Duodenal mucosa (tissue), 2 donors: ENCODE measurements around the gene MINDY1.

Source experiments
- H3K27ac ChIP-seq: one replicate; pipeline ENCODE4 v1.7.0; 2013; ENCODE audit warnings: low read depth, low read length
- H3K27me3 ChIP-seq, 2 donors: one replicate each; pipeline ENCODE4 v1.7.0; 2013; ENCODE audit warnings: low read length in 2 of 2, control low read depth in 1 of 2; ENCODE audit not compliant: insufficient read depth in 2 of 2, control insufficient read depth in 1 of 2
- H3K36me3 ChIP-seq, 2 donors: one replicate each; pipeline ENCODE4 v1.7.0; 2013; ENCODE audit warnings: low read length in 2 of 2, control low read depth in 1 of 2; ENCODE audit not compliant: insufficient read depth in 2 of 2, control insufficient read depth in 1 of 2
- H3K4me1 ChIP-seq, 2 donors: one replicate each; pipeline ENCODE4 v1.7.0; 2013; ENCODE audit warnings: low read length in 2 of 2, control low read depth in 1 of 2; ENCODE audit not compliant: insufficient read depth in 2 of 2, control insufficient read depth in 1 of 2
- H3K4me3 ChIP-seq, 2 donors: one replicate each; pipeline ENCODE4 v1.7.0; 2013; ENCODE audit warnings: low read length in 2 of 2, low read depth in 1 of 2
- H3K9ac ChIP-seq, 2 donors: one replicate each; pipeline ENCODE4 v1.7.0; 2013; ENCODE audit warnings: low read length in 2 of 2, low read depth in 1 of 2
- H3K9me3 ChIP-seq, 2 donors: one replicate each; pipeline ENCODE4 v1.7.0; 2013; ENCODE audit warnings: low read length in 2 of 2, control low read depth in 1 of 2; ENCODE audit not compliant: control insufficient read depth in 1 of 2

Gene MINDY1

DNA sequence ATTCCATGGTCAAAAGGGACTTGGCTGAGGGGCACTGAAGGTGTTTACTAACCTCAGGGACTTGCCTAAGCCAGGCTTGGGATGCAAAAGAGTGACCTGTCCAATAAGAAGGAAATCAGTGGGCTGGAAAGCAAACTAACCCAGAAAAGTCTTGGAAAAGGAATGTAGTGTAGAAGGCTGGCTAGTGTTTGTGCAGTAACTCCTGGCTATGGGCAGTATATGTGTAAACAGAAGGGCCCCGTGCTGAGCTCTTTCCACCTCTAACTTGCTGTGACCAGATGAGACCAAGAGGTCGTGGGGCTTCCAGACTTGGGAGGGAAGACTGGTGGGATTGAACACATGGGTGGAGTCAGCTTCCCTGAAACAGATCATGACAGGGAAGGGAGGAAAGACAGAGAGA, 4.1 kb downstream of the MINDY1 start:
- Histone ChIP-seq H3K27ac (no peak overlapping the region), H3K9ac (peak overlapping the region in 1 of 2 donors; percentile 41), H3K9me3 (no peaks in the 10 kb centered on the region), H3K4me3 (peak overlapping the region in 1 of 2 donors; percentile 13), H3K27me3 (no peaks in the 10 kb centered on the region), H3K36me3 (peaks cover 12 to 48% of the 10 kb centered on the region in 2 donors), H3K4me1 (peaks cover 14 to 41% of the 10 kb centered on the region in 2 donors)

- Histone ChIP-seq H3K4me1 (peaks cover 9 to 36% of the 10 kb centered on the region in 2 donors), H3K9ac (no peak overlapping the region), H3K36me3 (peaks cover 18 to 54% of the 10 kb centered on the region in 2 donors), H3K4me3 (no peak overlapping the region), H3K27ac (no peak overlapping the region), H3K9me3 (no peaks in the 10 kb centered on the region), H3K27me3 (no peaks in the 10 kb centered on the region)
Measured at GRCh38 chr1:151002051-151002450, 4.7 kb downstream of the MINDY1 start.

DNA sequence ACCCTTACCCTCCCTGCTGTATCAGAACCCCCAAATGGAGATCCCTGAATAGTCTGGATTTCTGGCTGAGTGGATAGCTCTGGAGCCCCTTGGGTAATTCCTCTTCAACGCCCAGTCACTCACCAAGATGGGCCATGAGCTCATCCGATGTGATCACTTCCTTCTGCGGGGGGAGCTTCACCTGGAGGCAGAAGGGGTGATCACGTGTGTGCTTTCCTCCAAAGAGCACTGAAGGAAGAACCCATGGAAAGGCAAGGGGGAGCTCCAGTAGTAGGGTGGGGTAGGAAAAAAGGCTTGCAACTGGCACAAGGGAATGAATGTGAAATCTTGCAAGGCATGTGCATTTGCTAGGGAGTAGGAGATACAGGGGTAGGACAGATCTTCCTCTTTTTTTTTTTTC, 5.1 kb downstream of the MINDY1 start:
- no peak overlapping the region for H3K4me3 ChIP-seq
- H3K36me3 ChIP-seq, result peaks cover 22 to 58% of the 10 kb centered on the region in 2 donors
- H3K27me3 ChIP-seq, result no peaks in the 10 kb centered on the region
- peaks cover 5 to 32% of the 10 kb centered on the region in 2 donors for H3K4me1 ChIP-seq
- H3K9me3 ChIP-seq, result no peaks in the 10 kb centered on the region
- H3K27ac ChIP-seq, result no peak overlapping the region
- H3K9ac ChIP-seq, result no peak overlapping the region

GRCh38 chr1:151000408-151000807, 6.3 kb downstream of the MINDY1 start:
- H3K27ac ChIP-seq, result no peak overlapping the region

GRCh38 chr1:150999926-151000325, 6.8 kb downstream of the MINDY1 start:
- Histone ChIP-seq H3K4me1 (peaks cover 5 to 31% of the 10 kb centered on the region in 2 donors), H3K9ac (no peak overlapping the region), H3K36me3 (peaks cover 22 to 60% of the 10 kb centered on the region in 2 donors)

More at GRCh38 chr1:151000408-151000807, 6.3 kb downstream of the MINDY1 start:
- H3K36me3 ChIP-seq, result peaks cover 22 to 58% of the 10 kb centered on the region in 2 donors
- no peak overlapping the region for H3K9ac ChIP-seq
- H3K9me3 ChIP-seq, result no peaks in the 10 kb centered on the region
- no peak overlapping the region for H3K4me3 ChIP-seq
- no peaks in the 10 kb centered on the region for H3K27me3 ChIP-seq
- peaks cover 5 to 32% of the 10 kb centered on the region in 2 donors for H3K4me1 ChIP-seq

GRCh38 chr1:150999051-150999674, 7.5 kb downstream of the MINDY1 start:
- Histone ChIP-seq H3K27me3 (no peaks in the 10 kb centered on the region), H3K27ac (no peak overlapping the region), H3K4me1 (peaks cover 5 to 26% of the 10 kb centered on the region in 2 donors), H3K4me3 (no peak overlapping the region), H3K36me3 (peaks cover 22 to 60% of the 10 kb centered on the region in 2 donors), H3K9me3 (no peaks in the 10 kb centered on the region), H3K9ac (no peak overlapping the region)

More at GRCh38 chr1:150999926-151000325, 6.8 kb downstream of the MINDY1 start:
- Histone ChIP-seq H3K9me3 (no peaks in the 10 kb centered on the region), H3K4me3 (no peak overlapping the region), H3K27ac (no peak overlapping the region), H3K27me3 (no peaks in the 10 kb centered on the region)

DNA sequence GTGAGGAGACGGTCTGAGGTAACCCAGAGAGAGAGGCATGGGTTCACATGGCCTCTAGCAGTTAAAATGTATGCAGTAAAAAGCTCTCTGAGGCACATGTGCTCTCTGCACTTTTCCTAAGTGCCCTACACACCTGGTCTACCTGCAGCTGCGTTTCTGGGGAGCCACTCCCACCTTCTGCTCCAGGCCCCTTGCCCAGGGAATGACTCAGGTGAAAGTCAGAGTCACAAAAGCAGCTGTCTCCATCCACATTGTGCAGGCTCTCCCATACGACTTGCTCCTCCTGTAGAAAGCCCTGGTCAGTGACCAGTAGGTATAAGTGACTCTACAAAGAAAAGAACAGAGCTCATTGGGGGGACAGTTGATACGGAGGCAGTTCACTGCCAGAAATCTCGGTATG, 8.8 kb downstream of the MINDY1 start:
- no peak overlapping the region for H3K27ac ChIP-seq
- H3K27me3 ChIP-seq, result no peaks in the 10 kb centered on the region
- H3K36me3 ChIP-seq, result peaks cover 22 to 58% of the 10 kb centered on the region in 2 donors
- H3K9ac ChIP-seq, result no peak overlapping the region
- H3K4me1 ChIP-seq, result peaks cover 2 to 14% of the 10 kb centered on the region in 2 donors
- no peak overlapping the region for H3K4me3 ChIP-seq
- H3K9me3 ChIP-seq, result no peaks in the 10 kb centered on the region

GRCh38 chr1:150997126-150997872, 9.4 kb downstream of the MINDY1 start:
- Histone ChIP-seq H3K27me3 (no peaks in the 10 kb centered on the region), H3K27ac (no peak overlapping the region), H3K36me3 (peaks cover 22 to 52% of the 10 kb centered on the region in 2 donors), H3K4me3 (no peak overlapping the region), H3K9me3 (no peaks in the 10 kb centered on the region), H3K4me1 (peaks cover 0 to 9% of the 10 kb centered on the region in 2 donors), H3K9ac (no peak overlapping the region)

DNA sequence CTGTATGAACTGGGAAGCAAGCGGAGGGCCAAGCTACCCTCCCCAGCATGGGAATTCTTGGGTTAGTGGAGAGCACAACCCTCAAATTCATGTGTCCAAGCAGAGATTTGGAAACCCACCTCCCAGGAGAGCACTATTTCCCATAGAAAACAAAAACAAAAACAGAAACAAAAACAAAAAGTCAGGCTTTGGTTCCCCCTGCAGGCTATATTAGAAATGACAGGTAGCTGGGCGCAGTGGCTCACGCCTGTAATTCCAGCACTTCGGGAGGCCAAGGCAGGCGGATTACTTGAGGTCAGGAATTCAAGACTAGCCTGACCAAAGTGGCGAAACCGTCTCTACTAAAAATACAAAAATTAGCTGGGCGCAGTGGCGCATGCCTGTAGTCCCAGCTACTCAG, 10.8 kb downstream of the MINDY1 start:
- Histone ChIP-seq H3K36me3 (peaks cover 22 to 39% of the 10 kb centered on the region in 2 donors), H3K27ac (no peak overlapping the region), H3K27me3 (no peaks in the 10 kb centered on the region), H3K4me1 (peaks cover 0 to 5% of the 10 kb centered on the region in 2 donors), H3K9ac (no peak overlapping the region), H3K9me3 (no peaks in the 10 kb centered on the region), H3K4me3 (no peak overlapping the region)

GRCh38 chr1:150995460-150995859, 11.2 kb downstream of the MINDY1 start:
- H3K9ac ChIP-seq, result no peak overlapping the region
- no peak overlapping the region for H3K4me3 ChIP-seq
- H3K27ac ChIP-seq, result no peak overlapping the region
- H3K9me3 ChIP-seq, result no peaks in the 10 kb centered on the region
- peaks cover 0 to 5% of the 10 kb centered on the region in 2 donors for H3K4me1 ChIP-seq
- peaks cover 22 to 36% of the 10 kb centered on the region in 2 donors for H3K36me3 ChIP-seq
- no peaks in the 10 kb centered on the region for H3K27me3 ChIP-seq
